Measurements from ENCODE around the gene ENTPD6. TPM values are rescaled to one million over a fixed set of nuclear protein-coding genes. Genes with fewer than 3 reads are reported as not detected.

The ENTPD6 gene
- total RNA-seq, 3 donors from 2014 or later = 45.8 to 77.6 (median 71.1) TPM

- peaks cover 1% of the 10 kb centered on the region for H3K36me3 ChIP-seq
- no peaks in the 10 kb centered on the region for H3K9me3 ChIP-seq
- no peaks in the 10 kb centered on the region for H3K27me3 ChIP-seq
- no peak for TF ChIP-seq POLR2A (IDR thresholded peaks at IDR 0.05)
- no peak for TF ChIP-seq POLR2AphosphoS5 (IDR thresholded peaks at IDR 0.05)
- no peak for TF ChIP-seq CTCF (IDR thresholded peaks at IDR 0.05)
- no peak for DNase-seq (ENCODE audit: low spot score in 2 of 2)
- H3K4me1 ChIP-seq = peaks cover 0 to 12% of the 10 kb centered on the region in 2 donors
- H3K4me3 ChIP-seq = no peak overlapping the region
- intact Hi-C loops (cut with DNase I; ENCODE audit: low total_unique reads) = no loop called here
- peak overlapping the region in 1 of 2 donors; percentile 38 for H3K27ac ChIP-seq
Observed at GRCh38 chr20:25223179-25223661, 27.7 kb downstream of the ENTPD6 start.

- Histone ChIP-seq H3K4me1 (peaks cover 0 to 12% of the 10 kb centered on the region in 2 donors), H3K27ac (no peak overlapping the region), H3K27me3 (no peaks in the 10 kb centered on the region), H3K9me3 (no peaks in the 10 kb centered on the region), H3K36me3 (no peaks in the 10 kb centered on the region), H3K4me3 (no peak overlapping the region)
- DNase-seq (ENCODE audit: low spot score in 2 of 2) = no peak
- intact Hi-C loops (cut with DNase I; ENCODE audit: low total_unique reads) = no loop called here
- TF ChIP-seq POLR2A (IDR thresholded peaks at IDR 0.05) (no peak), POLR2AphosphoS5 (IDR thresholded peaks at IDR 0.05) (no peak), CTCF (IDR thresholded peaks at IDR 0.05) (no peak)
Observed at GRCh38 chr20:25223765-25224720, 28.5 kb downstream of the ENTPD6 start.

GRCh38 chr20:25224941-25225340 lies 29.4 kb downstream of the ENTPD6 start:
- no peak for TF ChIP-seq CTCF (IDR thresholded peaks at IDR 0.05)
- no peak for TF ChIP-seq POLR2AphosphoS5 (IDR thresholded peaks at IDR 0.05)
- no peak for TF ChIP-seq POLR2A (IDR thresholded peaks at IDR 0.05)
- peaks cover 0 to 12% of the 10 kb centered on the region in 2 donors for H3K4me1 ChIP-seq
- no peak for DNase-seq (ENCODE audit: low spot score in 2 of 2)
- H3K4me3 ChIP-seq = no peak overlapping the region
- no peaks in the 10 kb centered on the region for H3K27me3 ChIP-seq
- intact Hi-C loops (cut with DNase I; ENCODE audit: low total_unique reads) = no loop called here
- H3K36me3 ChIP-seq = no peaks in the 10 kb centered on the region
- H3K27ac ChIP-seq = no peak overlapping the region
- H3K9me3 ChIP-seq = no peaks in the 10 kb centered on the region

GRCh38 chr20:25225642-25226432 lies 30.3 kb downstream of the ENTPD6 start:
- no peaks in the 10 kb centered on the region for H3K9me3 ChIP-seq
- peaks cover 0 to 12% of the 10 kb centered on the region in 2 donors for H3K4me1 ChIP-seq
- H3K36me3 ChIP-seq = no peaks in the 10 kb centered on the region
- H3K27ac ChIP-seq = peak overlapping the region; percentile 66 to 86
- no peak for DNase-seq (ENCODE audit: low spot score in 2 of 2)
- TF ChIP-seq CTCF (IDR thresholded peaks at IDR 0.05) = no peak
- TF ChIP-seq POLR2A (IDR thresholded peaks at IDR 0.05) = no peak
- TF ChIP-seq POLR2AphosphoS5 (IDR thresholded peaks at IDR 0.05) = no peak
- no peak overlapping the region for H3K4me3 ChIP-seq
- no peaks in the 10 kb centered on the region for H3K27me3 ChIP-seq
- intact Hi-C loops (cut with DNase I; ENCODE audit: low total_unique reads) = no loop called here

All from breast epithelium (tissue), 4 donors.